Hippocampal formation (tissue), 2 donors: ENCODE results near the gene MASP1.
"Not testable (repeated sequence)": the region's sequence is repeated elsewhere in the genome, so short reads cannot be mapped to it uniquely, and the experiment has no call there.

Source experiments
- DNase-seq, 2 donors: peaks; one replicate each; lab custom pipeline; 2025; lab: John Stamatoyannopoulos, UW

MASP1 gene

GRCh38 chr3:187264911-187265310 is 26.6 kb downstream of the MASP1 start:
- DNase-seq: no peak

- no peak for DNase-seq
Observed at GRCh38 chr3:187264021-187264420, 27.5 kb downstream of the MASP1 start.

DNA sequence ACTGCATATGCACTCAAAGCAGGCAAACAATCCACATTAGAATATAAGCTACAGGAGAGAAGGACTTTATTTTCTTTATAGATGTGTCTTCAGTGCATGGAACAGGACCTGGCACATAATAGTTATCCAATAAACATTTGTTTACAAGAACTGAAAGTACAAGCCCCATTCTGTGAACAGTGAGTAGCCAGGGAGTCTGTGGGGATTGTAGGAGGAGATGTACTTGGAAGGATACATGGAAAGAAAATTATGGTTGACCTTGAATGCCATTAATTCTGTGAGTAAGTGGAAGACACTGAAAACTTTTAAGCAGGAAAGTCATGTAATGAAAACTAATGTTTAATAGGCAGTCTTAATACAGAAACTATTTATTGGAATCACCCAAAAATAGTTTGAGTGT is 28.3 kb downstream of the MASP1 start:
- no peak for DNase-seq

GRCh38 chr3:187262360-187262759 is 29.2 kb downstream of the MASP1 start:
- no peak for DNase-seq

DNA sequence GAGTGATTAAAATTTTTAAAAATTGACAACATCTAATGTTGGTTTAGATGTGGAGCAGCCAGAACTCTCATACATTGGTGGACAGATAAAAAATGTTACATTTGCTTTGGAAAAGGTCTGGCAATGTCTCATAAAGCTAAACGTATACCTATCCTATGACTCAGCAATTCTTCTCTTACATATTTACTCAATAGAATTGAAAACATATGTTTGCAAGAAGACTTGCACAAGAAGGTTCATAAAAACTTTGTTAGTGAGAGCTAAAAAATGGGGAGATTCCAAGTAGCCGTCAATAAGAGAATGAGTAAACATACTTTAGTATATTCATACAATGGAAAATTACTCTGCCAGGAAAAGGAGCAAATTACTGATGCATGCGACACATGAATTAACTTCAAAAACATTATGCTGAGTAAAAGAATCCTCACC is 30.0 kb downstream of the MASP1 start:
- no peak for DNase-seq

- DNase-seq: no peak
Observed at GRCh38 chr3:187259171-187259570, 32.4 kb downstream of the MASP1 start.

DNA sequence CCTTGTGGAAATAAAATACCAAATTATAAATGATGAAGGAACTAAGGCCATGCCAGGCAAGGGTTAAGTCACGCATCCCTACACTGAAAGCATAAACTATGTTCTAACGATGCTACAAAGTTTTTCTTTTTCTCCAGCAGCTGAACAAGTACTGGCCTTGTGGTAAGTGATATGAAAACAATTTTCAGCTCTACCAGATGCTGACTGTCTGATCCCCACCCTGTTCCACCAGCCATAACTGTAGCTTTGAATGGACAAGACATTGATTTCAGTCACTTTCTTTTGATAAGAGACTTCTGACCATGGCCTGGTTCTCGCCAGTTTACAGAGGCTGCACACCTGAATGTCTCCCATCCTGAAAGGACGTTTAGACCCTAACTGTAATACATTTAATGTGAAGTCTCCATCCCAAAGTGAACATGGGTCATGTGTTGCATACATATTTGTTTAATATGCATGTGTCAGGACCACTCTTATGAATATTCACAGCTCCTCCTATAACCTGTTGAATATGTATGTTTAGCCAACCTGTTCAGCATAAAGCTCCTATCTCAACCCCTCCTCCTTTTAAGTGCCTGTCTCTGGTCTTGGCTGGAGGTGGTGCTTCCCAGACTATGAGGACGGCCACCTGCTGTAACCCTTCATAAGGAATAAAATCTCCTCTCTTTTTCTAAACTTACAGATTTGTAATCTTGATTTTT is 33.4 kb downstream of the MASP1 start:
- DNase-seq: no peak

- DNase-seq: no peak
Observed at GRCh38 chr3:187257471-187257870, 34.1 kb downstream of the MASP1 start.

- DNase-seq: no peak
Observed at GRCh38 chr3:187256051-187256616, 35.4 kb downstream of the MASP1 start.

- peak; percentile 5 to 39 for DNase-seq
Observed at GRCh38 chr3:187255314-187255713, 36.2 kb downstream of the MASP1 start.

GRCh38 chr3:187252311-187252710 is 39.2 kb downstream of the MASP1 start:
- DNase-seq: no peak

DNA sequence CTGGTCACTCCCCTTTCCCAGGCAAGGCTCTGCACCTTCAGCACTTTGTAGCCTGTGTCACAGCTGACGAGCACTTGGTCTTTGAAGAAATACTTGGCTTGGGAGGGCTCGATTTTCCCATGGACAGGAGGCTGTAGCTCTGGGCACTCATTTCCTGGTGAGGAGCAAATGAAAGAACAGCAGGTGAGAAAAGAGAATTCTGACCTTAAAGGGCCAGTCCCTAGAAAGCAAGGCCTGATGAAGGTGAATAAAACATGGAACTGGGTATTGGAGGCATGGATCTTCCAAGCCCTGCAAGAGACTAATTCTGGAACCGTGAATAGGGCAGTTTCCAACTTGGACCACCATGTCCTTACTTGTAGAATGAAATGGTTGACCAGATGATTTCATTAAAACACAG is 39.9 kb downstream of the MASP1 start:
- DNase-seq: no peak

DNA sequence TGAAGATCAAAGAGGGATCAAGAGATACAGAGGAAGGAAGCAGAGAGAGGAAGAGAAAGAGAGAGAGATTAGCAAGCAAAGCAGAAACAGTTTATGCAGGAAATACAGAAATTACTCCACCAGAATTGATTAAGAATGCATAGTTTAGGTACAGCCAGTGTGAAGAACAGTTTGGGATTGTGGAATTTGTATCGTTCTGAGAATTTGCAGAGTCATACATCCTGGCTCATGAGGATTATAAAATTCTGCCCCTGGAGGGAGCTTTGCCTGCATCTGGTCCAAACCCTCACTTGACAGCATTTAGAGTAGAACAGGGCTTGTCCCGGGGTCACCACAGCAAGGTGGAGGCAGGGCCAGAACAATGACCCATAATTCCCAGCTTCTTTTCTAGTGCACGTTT is 44.1 kb downstream of the MASP1 start:
- no peak for DNase-seq

- no peak for DNase-seq
Observed at GRCh38 chr3:187243933-187244524, 47.5 kb downstream of the MASP1 start.

DNA sequence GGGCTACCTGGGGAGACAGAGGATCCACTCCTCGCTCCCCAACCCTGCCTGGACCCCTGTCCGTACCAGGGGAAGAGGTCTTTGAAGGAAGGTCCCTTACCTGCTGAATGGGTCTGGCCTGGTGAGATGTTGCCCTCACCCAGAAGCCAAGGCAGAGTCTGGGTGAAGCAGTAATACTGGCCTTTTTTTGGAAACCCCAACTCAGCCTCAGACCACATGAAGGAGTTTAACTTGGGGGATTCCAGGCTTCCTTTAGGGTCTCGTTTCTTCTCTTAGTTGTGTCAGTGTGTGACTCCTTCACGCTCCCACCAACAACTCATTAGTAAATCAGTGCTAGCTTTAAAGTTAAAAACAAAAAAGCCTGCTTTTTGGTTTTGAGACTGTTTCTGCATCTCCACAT is 48.6 kb downstream of the MASP1 start:
- no peak for DNase-seq

- no peak for DNase-seq
Observed at GRCh38 chr3:187242435-187242834, 49.1 kb downstream of the MASP1 start.

GRCh38 chr3:187238835-187239234 is 52.7 kb downstream of the MASP1 start:
- DNase-seq: not testable (repeated sequence)

DNA sequence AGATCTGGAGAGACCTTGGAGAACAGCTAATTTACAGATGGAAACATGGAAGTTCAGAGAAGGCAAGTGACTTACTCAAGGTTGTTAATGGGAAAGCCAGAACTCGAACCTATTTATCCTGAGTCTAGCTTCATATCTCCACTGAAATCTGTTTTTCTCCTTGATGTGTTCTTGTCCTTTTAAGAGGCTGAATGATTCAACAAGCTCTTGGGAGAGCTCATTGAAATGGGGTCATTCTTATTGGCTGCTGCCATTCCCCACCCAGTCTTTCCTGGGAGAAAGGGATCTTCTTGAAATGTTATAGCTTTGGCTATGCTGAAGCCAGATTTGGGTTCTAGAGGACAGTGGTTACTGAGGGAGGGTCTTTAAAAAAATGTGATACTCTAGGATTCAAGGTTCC is 53.3 kb downstream of the MASP1 start:
- no peak for DNase-seq

DNA sequence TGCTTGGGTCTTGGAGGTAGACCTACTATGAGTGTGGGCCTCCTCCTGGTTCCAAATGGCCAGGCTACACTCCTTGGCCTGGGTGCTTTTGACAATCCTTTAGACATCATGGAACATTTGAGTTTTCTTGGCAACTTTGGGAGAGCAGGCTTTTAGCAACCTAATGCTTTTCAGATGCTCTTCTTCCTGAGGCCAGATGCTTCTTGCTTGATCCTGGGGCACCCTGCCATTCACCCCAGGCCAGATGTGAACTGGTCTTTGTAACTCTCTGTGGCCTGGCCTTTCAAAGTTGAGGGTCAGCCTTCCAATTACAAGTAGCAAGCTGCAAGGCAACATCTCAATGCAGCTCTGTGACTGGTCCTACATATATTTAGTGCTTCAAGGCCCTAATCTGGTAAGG is 53.8 kb downstream of the MASP1 start:
- no peak for DNase-seq

GRCh38 chr3:187236962-187237361 is 54.6 kb downstream of the MASP1 start:
- no peak for DNase-seq

DNA sequence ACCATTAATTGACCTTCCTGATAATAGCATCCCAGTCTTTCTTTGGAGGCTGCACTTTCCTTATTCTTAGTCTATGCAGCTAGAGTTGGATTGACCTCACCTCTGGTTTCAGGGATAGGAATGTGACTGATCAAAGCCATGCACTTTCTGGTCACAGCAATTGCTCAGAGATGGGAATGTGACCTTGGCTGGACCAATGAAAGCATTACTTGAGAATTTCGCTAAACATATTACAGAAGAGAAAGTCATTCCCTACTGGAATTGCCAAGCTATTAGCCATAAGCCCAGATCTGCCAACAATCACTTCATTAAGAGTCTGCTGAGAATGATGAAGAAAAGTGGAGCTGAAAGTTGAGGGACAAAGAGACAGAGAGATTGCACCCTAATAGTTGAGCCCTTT is 61.5 kb downstream of the MASP1 start:
- no peak for DNase-seq

GRCh38 chr3:187228740-187229139 is 62.8 kb downstream of the MASP1 start:
- no peak for DNase-seq

GRCh38 chr3:187227658-187228258 is 63.8 kb downstream of the MASP1 start:
- DNase-seq: no peak
